GM12878 (cell line): Measurements from ENCODE around the gene C1orf50.
A peak's percentile ranks its signal among the peaks of the same experiment; 100 is the strongest.

Experiments
- BRCA1 ChIP-seq: IDR thresholded peaks from 2 replicates; pipeline ENCODE4 v1.6.1; 2011; ENCODE audit warnings: low read depth, low read length, improper control_type of control experiment
- EZH2 ChIP-seq: IDR thresholded peaks from 2 replicates; pipeline ENCODE4 v1.6.1; 2012; ENCODE audit warnings: low read depth, mild to moderate bottlenecking, control low read depth, inconsistent platforms, low read length, borderline replicate concordance; ENCODE audit not compliant: control insufficient read depth
- NFYA ChIP-seq: IDR thresholded peaks from 2 replicates; pipeline ENCODE4 v1.6.1; 2011; ENCODE audit warnings: low read depth, mild to moderate bottlenecking, low read length, improper control_type of control experiment, borderline replicate concordance
- SMC3 ChIP-seq: IDR thresholded peaks from 2 replicates; pipeline ENCODE4 v1.6.1; 2011; ENCODE audit warnings: low read length, improper control_type of control experiment, borderline replicate concordance
- TARDBP ChIP-seq: IDR thresholded peaks from 2 replicates; pipeline ENCODE4 v1.6.1; 2016; ENCODE audit warnings: borderline replicate concordance
- ZNF274 ChIP-seq: IDR thresholded peaks from one replicate; pipeline ENCODE4 v1.8.0; 2011; ENCODE audit not compliant: insufficient read length, insufficient read depth
- TF ChIP-seq, protein P1 (sequence below), 3 experiments: IDR thresholded peaks in 2 of 3; conservative IDR thresholded peaks in 1 of 3; 2 replicates each; pipeline ENCODE4 v1.5.1; 2011; ENCODE audit warnings: low read depth in 3 of 3, low read length in 3 of 3, mild to moderate bottlenecking in 3 of 3, control low read depth in 2 of 3, moderate library complexity in 2 of 3, inconsistent platforms in 1 of 3, mixed read lengths in 1 of 3; ENCODE audit not compliant: control insufficient read depth in 2 of 3, insufficient read depth in 1 of 3; ENCODE audit errors: extremely low read depth in 1 of 3

DNA sequence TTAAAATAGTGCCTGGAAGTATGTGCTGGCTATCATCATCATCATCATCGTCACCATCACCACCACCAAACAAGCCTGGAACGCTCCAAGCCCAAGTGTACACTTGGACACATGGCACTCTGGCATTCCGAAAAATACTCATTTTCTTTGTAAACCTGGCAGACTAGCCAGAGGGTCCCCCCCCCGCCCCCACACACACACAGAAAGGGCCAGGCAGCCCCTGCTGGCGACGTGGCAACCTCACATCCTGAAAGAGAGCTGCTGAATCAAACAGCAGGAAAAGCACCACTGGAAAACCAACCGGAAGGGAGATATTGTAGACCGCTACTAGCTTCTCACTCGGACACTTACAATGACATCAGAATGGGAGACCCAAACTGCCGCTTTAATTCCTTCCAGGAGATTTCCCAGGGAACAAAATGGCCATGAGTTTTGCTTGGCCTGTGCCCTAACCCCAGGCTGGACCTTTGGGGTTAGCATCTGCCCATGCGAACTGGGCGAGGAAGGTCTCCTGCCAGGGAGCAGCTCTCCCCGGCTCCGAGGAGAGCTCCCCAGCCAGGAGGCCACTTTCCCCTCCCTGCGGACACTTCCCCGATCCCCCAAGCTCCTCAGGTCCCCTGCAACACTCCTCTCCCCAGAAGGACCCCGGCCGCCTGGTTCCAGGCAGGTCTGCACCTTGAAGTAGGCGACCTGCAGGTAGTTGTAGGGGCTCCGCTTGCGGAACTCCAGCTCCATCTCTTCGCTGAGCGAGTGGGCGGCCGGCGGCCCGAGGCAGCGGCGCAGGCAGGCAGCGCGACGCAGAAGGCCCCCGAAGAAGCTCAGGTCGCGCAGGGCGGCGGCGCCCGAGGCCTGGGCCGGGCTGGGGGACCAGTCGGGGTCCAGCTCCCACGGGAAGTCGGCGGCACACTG is 963 bp upstream of the C1orf50 start:
- TF ChIP-seq TARDBP (no peak), NFYA (no peak), EZH2 (no peak), BRCA1 (no peak), SMC3 (no peak), ZNF274 (no peak)
- TF ChIP-seq, protein P1, sequence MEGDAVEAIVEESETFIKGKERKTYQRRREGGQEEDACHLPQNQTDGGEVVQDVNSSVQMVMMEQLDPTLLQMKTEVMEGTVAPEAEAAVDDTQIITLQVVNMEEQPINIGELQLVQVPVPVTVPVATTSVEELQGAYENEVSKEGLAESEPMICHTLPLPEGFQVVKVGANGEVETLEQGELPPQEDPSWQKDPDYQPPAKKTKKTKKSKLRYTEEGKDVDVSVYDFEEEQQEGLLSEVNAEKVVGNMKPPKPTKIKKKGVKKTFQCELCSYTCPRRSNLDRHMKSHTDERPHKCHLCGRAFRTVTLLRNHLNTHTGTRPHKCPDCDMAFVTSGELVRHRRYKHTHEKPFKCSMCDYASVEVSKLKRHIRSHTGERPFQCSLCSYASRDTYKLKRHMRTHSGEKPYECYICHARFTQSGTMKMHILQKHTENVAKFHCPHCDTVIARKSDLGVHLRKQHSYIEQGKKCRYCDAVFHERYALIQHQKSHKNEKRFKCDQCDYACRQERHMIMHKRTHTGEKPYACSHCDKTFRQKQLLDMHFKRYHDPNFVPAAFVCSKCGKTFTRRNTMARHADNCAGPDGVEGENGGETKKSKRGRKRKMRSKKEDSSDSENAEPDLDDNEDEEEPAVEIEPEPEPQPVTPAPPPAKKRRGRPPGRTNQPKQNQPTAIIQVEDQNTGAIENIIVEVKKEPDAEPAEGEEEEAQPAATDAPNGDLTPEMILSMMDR (IDR thresholded peaks at IDR 0.05 in 2 of 3, conservative IDR thresholded peaks at IDR 0.05 in 1 of 3; ENCODE audit: control insufficient read depth in 2 of 3, extremely low read depth in 1 of 3, insufficient read depth in 1 of 3, low read depth in 3 of 3, low read length in 3 of 3): peak; percentile 37 to 60 (median 46); a peak in 5 of 6 replicates
